Frontal cortex (tissue), 4 donors: Measurements from ENCODE around the gene RCAN3. TPM values are rescaled to one million over a fixed set of nuclear protein-coding genes. Genes with fewer than 3 reads are reported as not detected.
"Not testable (repeated sequence)": the region's sequence is repeated elsewhere in the genome, so short reads cannot be mapped to it uniquely, and the experiment has no call there.

ENCODE experiments used
- DNase-seq, 2 donors: peaks; one replicate each; pipeline ENCODE4 v3.0.0; 2012; ENCODE audit warnings: low spot score in 2 of 2
- FAIRE-seq: peaks from 2 replicates; lab custom pipeline; 2012; peaks lifted over from hg19 to GRCh38; lab: Jason Lieb, UNC
- total RNA-seq: library from RNA; depleted of rRNA; stranded (reverse); fragments of >200 nt; gene quantifications from one replicate; pipeline ENCODE4 v1.2.3, GENCODE V29; 2014
- donor health status: control.
- donor health status: control.
- donor health status: control.

RCAN3 gene
- 16.3 TPM for total RNA-seq

DNA sequence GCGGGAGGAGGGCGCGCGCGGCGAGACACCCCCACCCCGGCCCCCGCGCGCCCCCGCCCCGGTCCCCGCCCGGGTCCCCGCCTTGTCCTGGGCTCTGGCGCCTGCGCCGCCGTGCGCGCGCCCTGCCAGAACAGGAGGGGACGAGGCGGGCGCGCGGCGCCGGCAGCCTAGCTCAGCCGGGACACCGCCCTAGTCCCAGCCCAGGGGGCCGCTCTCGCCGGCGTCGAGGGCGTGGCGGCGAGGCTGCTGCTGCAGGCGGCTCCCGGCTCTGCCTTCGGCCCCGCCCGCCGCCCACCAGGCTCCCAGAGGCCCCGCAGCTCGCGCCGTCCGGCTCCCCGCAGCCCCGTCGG, at the start of gene RCAN3:
Gene RCAN3 (plus strand): TSS at position 128 of the 350 bp plus-strand sequence. CDS start 11,537 bp downstream, outside the sequence.
- peak; percentile 86 to 93 for DNase-seq

DNA sequence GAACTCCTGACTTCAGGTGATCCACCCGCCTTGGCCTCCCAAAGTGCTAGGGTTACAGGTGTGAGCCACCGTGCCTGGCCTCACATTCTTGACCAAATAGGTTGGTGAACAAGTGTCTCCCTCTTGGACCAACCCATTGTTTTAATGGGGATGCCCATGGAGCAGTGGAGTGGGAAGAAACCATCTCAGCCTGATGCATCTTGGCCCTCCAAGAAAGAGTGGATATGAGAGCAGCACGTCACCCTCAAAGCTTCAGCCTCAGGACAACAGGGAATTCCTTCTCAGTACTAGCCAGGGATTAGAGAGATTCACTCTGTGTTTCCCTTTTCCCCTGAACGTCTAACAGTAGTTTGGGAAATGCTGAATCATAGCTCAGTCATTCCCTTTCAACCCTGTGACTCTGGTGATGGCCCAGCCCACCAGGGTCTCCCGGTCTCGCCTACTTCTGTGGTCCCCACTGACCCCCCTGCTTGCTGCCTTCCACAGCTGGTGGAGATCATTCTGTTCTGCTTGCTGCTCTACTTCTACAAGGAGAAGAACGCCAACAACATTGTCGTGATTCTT, 49.6 kb upstream of the RCAN3 start:
- no peak for FAIRE-seq

More for the DNA sequence above, at the start of gene RCAN3:
- FAIRE-seq: no peak

DNA sequence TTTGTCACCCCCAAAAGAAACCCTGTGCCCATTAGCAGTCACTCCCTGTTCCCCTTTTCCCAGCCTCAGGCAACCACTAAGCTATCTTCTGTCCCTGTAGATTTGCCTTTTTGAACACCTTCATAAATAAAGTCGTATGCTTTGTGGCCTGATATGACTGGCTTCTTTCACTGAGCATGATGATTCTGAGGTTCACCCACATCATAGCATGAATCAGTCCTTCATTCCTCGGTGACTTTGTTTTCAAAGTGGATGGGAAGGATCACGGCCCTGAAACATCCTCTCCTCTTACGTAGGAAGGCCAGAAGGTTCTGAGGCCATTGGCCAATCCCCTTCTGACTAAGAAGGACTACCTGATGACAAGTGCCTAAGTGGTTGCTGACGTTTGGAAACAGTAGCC, 48.0 kb upstream of the RCAN3 start:
- DNase-seq (no peak), FAIRE-seq (no peak)

More for the DNA sequence above, 49.6 kb upstream of the RCAN3 start:
- no peak for DNase-seq

DNA sequence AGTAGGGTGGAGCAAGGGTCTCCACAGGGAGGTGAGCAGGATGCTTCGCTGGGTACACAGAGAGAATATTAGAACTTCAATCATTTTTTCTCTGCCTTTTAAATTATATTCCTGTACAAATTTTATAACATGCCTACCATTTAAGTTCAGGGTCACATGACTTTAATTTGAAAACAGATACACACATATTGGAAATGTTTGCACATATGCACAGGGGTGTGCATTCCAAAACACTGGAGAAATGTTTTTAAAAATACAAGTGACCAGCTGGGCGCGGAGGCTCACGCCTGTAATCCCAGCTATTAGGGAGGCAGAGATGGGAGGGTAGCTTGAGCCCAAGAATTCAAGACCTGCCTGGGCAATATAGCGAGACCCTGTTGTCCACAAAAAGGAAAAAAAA, 47.4 kb upstream of the RCAN3 start:
- FAIRE-seq: no peak

DNA sequence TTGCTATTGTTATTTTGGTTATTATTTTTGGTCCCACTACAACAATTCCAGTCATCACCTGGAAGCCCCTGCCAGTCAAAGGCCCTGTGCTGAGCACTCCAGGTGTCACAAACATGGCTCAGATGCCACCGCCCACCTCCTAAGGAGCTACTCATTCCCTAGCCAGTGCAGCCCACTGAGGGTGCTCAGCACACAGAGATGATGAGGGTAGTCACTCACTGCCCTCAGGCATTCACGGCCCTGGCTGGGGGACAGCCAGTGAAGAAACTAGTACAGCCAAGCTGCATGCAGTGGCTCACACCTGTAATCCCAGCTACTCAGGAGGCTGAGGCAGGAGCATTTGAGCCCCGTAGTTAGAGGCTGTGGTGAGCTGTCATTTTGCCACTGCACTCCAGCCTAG, 44.8 kb upstream of the RCAN3 start:
- DNase-seq (no peak), FAIRE-seq (no peak)

More for the DNA sequence above, 47.4 kb upstream of the RCAN3 start:
- DNase-seq: no peak

DNA sequence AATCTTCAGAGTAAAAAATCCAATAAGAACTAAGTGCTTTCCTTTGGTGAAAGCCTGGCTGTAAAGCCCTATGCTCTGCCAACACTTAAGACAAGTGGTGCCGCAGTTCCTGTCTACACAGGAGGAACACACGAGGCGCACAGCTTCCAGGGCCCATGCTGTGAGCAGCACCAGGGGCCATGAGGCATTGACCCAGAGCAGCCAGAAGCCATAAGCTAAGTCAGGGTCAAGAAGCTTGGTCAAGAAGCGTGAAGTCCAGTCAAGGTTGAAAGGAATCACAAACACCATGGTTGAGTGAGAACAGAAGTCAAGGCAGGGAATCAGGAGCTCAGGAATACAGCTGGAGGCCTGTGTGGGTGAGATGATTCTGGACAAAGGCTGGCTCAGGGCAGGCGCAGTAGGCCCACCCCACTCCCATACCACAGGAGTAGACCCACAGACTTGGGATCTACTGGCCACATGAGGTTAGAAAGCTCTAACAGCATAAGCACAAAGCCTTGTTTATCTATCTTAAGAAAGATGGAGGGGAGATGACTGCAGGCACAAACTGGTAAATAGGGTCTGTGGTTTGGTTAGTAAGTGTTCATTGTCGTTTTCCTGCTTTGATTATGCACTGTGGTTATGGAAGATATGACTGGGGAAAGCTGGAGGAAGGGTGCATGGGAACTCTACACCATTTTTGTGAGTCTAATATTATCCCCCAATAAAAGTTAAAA, 42.9 kb upstream of the RCAN3 start:
- DNase-seq (no peak), FAIRE-seq (no peak)

DNA sequence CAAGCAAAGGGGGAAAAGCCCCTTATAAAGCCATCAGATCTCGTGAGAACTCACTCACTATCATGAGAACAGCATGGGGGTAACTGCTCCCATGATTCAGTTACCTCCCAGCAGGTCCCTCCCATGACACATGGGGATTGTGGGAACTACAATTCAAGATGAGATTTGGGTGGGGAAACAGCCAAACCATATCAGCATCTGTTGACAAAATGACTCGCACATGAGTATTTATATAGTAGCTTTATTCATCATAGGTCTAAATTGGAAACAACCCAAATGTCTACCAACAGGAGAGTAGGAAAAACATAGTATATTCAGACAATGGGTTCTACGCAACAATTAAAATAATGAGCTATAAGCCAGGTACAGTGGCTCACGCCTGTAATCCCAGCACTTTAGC, 40.5 kb upstream of the RCAN3 start:
- FAIRE-seq, DNase-seq: not testable (repeated sequence)

DNA sequence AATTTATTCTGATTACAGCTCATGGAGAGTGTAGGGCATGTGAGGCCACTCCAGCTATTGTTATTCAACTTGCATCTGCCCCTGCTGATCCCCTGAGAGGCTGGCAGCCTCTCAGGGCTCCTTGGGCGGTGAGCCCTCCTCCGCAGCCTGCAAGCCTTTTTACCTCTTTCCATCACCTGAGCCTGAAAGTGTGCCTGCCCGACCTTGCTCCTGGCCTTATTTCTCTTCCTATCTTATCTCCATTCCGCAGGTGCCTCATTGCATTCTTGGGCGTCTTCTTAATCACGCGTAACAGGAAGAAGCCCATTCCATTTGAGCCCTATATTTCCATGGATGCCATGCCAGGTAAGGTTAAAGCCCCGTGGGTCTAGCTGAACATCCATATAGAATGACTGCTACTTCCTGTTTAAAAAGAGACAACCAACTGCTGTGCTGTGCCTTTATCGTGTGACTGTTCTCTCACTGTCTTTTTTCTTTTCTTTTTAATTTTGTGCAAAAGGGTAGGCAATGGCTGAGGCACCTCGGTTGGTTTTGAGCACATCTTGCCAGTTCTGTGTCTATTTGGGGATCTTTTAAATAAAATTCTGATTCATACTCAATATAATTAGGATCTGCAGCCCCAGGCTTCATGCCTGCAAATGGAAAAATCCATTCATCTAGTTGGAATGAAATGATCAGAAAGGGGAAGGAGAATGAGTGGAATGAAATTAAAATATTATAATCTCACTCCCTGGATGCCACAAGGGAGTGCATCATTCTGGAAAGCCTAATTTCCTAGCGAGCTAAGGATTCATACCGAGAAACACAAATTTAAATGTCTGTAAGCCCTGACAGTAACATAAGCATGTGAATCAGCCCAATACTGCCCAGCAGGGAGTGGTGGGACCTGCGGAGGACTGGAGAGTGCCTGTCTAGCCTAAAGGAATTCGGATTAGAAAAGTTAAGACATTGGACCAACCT, 38.6 kb upstream of the RCAN3 start:
- FAIRE-seq (no peak), DNase-seq (no peak)

DNA sequence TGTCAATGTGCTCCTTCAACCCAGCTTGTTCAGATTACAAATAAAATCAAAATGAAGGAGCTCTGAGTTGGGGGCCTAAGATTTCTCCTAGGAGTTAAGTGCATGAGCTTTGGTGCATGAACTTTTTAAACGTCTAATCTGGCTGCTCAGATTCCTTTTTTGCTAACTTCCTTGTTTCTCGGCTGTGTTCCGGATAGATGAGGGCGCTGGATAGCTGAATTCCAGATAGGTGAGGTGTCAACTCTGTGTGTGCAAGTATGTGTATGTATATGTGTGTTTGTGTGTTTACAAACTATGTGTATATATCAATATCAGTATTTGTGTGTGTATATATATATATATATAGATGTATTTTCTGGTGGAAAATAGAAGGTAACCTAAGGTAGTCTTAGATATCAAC, 37.5 kb upstream of the RCAN3 start:
- FAIRE-seq: no peak
- DNase-seq: no peak

DNA sequence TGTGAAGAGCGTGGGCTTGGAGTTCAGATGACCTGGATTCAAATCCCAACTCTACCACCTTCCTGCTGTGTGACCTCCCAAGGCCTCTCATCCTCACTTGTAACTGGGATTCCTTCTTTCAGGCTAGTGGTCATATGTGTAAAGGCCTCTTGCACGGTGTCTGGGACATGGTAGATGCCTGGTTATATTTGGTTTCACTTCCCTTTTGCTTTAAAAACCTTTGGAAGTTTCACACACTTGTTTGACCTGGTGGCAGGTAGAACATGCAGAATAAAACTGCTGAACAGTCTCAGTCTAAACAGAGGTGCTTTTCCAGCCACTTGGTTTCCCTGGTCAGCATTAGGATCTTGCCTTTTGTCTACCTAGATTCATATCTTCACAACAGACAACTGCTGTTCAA, 37.0 kb upstream of the RCAN3 start:
- no peak for DNase-seq
- FAIRE-seq: no peak

DNA sequence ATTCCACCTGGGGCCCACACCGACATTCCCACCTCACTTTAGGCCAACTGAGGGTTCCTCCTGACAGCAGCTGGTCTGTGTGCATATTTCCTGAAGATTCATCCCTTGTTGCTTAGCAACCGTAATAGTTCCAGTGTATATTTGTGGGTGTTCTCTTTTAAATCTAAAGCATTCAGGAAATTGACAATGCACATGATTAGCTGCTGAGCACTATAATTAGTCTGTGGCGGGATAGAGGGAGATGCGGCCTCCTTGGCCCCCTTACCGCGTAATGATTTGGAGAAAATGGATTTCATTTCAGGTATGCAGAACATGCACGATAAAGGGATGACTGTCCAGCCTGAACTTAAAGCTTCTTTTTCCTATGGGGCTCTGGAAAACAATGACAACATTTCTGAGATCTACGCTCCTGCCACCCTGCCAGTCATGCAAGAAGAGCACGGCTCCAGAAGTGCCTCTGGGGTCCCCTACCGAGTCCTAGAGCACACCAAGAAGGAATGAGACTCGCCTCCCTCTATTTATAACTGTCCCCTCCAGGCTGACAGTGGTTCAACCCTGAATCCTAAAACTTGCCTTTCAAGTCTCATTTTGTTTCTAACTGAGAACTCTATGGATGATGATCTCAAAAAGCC, 33.8 kb upstream of the RCAN3 start:
- FAIRE-seq: no peak
- no peak for DNase-seq

DNA sequence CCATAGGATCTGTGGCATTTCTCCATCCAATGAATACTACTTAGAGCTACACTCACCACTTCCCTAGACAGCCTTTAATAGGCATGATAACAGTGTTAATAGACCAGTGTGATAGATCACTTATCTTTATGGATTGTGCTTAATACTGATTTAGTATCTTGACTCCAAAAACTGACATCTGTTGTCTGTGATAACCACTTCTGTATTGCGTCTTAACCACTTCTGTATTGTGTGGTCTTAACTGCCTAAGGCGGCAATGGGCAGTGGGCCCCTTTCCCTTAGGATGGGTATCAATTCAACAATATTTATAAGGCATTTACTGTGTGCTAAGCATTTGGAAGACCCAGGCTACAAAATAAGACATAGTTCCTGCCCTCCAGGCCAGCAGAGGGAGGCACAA, 32.0 kb upstream of the RCAN3 start:
- FAIRE-seq (no peak), DNase-seq (no peak)

DNA sequence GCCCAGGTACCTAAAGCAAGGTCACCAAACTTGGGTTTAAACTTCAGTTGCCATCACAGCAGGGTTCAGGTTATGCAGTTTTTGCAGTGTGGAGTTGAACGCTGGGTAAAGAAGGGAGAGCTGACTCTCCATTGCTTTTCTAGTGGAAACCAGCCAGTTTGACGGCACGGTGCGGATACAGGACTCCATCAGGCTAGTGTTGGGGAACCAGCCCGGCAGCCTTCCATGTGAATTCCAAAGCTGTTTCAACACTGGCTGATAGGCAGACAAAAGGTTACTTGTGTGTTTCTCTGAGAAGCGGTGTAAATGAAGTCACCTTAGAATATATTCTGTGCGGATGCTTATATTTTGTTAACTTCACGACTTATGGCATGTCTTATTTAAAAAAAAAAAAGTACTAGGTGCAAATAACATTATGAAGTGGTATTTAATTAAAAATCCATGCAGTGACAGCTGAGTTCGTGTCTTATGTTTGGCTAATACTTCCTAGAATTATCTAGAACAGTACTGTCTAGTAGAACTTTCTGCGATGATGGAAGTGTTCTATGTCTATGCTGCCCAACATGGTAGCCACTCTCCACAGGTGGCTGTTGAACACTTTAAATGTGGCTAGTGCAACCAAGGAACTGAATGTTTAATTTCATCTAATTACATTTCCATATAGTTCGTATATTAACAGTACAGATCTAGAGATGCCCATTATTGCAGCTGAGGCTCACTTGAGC, 29.9 kb upstream of the RCAN3 start:
- FAIRE-seq (no peak), DNase-seq (no peak)

DNA sequence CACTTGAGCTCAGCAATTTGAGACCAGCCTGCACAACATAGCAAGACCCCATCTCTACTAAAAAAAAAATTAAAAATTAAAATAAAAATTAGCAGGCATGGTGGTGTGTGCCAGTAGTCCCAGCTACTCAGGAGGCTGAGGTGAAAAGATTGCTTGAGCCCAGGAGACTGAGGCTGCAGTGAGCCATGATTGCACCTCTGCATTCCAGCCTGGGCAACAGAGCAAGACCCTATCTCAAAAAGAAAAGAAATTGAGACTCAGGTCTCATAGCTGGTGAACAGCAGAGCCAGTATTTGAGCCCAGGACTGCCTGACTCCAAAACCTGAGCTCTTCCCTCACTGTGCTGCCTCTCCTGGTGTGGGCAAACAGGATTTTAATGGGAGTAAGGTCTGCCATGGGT, 28.4 kb upstream of the RCAN3 start:
- FAIRE-seq (no peak), DNase-seq (no peak)

DNA sequence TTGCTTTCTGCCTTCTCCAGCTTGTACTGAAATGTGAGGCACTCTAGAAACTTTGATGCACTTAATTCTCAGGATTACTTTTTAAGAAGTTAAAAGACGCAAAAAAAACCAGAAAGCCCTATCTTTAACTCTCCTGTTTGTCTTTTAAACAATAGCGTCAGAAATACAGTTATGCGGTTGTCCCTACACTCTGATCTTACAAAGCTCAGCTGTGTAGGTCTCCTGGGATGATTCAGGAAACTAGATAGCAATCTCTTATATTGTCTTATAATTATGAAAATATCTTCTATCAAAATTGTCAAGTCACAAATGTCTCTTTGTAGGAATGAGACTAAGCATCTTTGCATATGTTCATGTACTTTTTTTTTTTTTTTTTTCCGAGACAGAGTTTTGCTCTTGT, 26.9 kb upstream of the RCAN3 start:
- DNase-seq (no peak), FAIRE-seq (no peak)

DNA sequence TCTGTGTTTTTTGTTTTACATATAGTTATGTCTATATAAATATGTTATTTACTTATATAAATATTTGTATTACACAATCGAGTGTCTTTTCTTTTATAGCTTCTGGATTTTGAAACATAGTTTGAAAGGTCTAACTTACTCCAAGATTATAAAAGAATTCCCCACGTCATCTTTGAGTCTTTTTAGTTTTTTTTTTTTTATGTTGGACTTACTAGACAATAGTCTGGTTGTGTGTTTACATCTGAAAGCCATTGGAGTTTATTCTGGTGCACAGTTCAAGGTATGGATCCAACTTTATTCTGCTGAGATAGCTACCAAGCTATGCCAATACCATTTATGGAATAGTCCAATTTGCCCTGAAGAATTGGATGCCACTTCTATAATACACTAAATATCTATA, 26.1 kb upstream of the RCAN3 start:
- peak; percentile 62 for FAIRE-seq

DNA sequence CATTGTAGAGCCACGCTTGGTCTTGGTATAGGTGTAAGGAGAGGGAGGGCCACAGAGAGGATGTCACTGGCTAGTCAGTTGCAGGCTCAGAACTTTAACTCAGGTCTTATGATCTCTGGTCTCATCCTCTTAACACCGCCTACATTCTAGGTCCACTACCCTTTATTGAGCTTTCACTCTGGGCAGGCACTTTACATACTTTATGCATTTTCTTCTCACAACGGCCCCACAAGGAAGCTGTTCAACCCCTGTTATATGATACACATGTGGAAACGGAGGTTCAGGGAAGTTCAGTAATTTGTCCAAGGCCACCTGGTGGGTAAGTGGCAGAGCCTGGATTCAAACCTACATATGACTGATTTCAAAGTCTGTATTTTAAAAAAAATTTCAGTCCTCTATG, 25.3 kb upstream of the RCAN3 start:
- DNase-seq (no peak), FAIRE-seq (no peak)

More for the DNA sequence above, 26.1 kb upstream of the RCAN3 start:
- DNase-seq: no peak

DNA sequence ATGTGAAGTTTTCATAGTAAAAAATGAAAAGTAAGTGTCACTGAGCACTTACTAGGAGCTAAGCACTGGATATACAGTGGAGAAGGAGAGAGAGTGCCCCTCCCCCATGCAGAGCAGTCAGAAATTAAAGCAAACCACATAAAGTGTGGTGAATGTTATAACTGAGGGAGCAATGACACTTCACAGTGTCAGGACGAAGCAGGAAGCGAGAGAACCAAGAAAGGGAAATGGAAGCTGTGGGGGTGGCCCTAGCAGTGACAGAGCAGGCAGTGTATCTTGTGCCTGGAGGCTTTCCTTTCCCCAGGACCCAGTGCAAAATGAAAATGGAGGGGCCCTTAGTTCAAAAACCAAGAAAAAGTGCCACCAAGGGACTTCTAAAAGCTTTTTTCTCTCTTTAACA, 21.5 kb upstream of the RCAN3 start:
- FAIRE-seq (no peak), DNase-seq (no peak)

DNA sequence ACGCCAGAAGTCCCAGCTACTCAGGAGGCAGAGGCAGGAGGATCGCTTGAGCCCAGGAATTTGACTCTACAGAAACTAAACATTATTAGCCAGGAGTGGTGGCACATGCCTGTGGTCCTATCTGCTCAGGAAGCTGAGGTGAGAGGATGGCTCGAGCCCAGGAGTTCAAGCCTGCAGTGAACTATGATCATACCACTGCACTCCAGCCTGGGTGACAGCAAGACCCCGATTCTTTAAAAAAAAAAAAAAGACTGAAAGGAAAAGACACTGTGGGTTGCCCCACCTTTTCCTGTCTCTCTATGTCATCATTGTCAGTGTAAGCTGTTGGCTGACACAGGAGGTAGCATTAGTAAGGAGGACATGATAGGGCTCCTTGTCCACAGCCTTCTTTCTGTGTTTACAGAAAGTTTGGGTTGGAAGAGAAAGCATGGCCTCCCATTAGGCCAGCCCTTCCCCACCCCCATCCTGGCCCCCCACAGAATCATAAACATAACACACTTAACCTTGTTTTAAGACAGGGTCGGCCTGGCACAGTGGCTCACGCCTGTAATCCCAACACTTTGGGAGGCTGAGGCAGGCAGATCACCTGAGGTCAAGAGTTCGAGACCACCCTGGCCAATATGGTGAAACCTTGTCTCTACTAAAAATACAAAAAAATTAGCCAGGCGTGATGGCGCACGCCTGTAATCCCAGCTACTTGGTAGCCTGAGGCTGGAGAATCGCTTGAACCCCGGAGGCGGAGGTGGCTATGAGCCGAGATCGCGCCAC, 20.6 kb upstream of the RCAN3 start:
- FAIRE-seq (no peak), DNase-seq (no peak)
